Fibroblast of pulmonary artery (primary cell): Measurements from ENCODE around the gene TMEM139.

Experiments
- DNase-seq: peaks from one replicate; pipeline ENCODE4 v3.0.0-alpha.2; 2010; ENCODE audit warnings: low read depth
- H3K4me3 ChIP-seq: replicated peaks from 2 replicates; pipeline ENCODE4 v1.5.1; 2011; ENCODE audit warnings: low read depth, mild to moderate bottlenecking, control low read depth, low read length, moderate library complexity
- TF ChIP-seq, protein P1 (sequence below): IDR thresholded peaks from 2 replicates; pipeline ENCODE4 v1.5.1; 2011; ENCODE audit warnings: mild to moderate bottlenecking, control low read depth, low read length, inconsistent platforms; ENCODE audit errors: missing control alignments

TMEM139 gene

DNA sequence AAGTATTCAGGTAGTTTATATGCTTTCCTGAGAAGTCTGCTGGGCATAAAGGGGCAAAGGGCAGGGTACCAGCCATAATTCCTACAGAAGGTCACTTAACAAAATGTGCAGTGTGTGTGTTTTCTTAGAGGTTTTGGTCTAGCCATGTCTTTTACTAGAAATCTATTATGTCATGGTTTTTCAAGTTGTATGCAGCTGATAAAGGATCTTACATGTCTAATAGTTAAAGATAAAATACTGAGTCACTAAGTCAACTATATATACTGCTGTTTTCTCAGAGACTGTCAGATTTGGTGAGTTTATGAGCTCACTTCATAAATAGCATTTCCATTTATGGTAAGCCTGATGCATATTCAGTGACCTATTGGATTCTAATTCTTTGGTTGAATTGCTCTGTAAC, 11.1 kb downstream of the TMEM139 start:
- TF ChIP-seq, protein P1, sequence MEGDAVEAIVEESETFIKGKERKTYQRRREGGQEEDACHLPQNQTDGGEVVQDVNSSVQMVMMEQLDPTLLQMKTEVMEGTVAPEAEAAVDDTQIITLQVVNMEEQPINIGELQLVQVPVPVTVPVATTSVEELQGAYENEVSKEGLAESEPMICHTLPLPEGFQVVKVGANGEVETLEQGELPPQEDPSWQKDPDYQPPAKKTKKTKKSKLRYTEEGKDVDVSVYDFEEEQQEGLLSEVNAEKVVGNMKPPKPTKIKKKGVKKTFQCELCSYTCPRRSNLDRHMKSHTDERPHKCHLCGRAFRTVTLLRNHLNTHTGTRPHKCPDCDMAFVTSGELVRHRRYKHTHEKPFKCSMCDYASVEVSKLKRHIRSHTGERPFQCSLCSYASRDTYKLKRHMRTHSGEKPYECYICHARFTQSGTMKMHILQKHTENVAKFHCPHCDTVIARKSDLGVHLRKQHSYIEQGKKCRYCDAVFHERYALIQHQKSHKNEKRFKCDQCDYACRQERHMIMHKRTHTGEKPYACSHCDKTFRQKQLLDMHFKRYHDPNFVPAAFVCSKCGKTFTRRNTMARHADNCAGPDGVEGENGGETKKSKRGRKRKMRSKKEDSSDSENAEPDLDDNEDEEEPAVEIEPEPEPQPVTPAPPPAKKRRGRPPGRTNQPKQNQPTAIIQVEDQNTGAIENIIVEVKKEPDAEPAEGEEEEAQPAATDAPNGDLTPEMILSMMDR, result no peak
- peak; percentile 52 for DNase-seq
- H3K4me3 ChIP-seq, result no peak overlapping the region

DNA sequence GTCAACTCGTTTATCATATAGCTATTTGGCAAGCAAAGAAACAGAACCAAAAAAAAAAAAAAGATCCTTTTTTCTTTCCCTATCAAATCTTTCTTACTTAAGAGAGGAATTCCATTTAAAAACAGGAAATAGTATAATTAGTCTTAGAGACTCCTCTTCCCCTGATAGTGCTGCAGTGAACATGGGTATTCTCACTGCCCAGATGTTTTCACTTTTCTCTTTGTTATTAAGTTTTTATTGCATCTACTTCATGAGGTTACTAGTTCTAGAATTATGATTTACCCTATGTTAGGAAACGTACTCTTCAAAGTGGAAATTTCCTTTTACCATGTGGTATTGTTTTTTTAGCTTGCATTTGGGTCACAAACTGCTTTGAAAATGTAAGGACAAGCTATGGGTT, 11.9 kb downstream of the TMEM139 start:
- no peak overlapping the region for H3K4me3 ChIP-seq
- TF ChIP-seq, protein P1, result no peak
- DNase-seq, result no peak

DNA sequence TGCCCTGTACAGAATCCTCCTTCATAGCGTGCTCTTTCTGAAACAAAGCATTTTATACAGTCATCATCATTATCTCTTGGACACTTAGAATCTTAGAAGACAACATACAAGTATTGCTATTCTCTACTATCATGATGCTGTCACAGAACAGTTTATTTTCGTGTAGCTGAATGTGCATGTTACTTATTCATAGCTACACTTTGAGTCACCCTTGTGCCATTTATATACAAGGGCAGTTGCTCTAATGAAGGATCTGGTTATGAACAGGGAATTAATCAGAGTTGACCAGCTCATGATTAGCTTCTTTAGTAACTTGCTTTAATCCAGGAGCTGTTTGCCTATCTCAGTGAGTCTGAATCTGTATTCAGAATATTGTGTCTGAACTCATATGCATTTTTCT, 14.6 kb downstream of the TMEM139 start:
- DNase-seq, result no peak
- TF ChIP-seq, protein P1, result no peak
- H3K4me3 ChIP-seq, result no peak overlapping the region

DNA sequence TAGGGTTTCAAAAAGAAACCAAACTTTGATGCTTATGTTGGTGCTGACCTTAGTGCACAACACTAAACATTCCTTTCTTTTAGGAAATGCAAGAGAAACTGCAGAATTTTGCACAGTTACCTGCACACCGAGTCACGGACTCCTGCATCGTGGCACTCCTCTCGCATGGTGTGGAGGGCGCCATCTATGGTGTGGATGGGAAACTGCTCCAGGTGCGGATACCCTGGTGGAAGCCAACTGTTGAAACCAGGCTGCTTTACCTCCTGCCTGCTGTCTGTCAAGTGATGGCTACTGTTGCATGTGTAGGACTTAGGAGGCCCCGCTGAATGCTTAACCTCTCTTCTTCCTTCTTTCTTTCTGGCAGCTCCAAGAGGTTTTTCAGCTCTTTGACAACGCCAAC, 15.1 kb downstream of the TMEM139 start:
- no peak overlapping the region for H3K4me3 ChIP-seq
- DNase-seq, result no peak
- TF ChIP-seq, protein P1, result peak; percentile 62

DNA sequence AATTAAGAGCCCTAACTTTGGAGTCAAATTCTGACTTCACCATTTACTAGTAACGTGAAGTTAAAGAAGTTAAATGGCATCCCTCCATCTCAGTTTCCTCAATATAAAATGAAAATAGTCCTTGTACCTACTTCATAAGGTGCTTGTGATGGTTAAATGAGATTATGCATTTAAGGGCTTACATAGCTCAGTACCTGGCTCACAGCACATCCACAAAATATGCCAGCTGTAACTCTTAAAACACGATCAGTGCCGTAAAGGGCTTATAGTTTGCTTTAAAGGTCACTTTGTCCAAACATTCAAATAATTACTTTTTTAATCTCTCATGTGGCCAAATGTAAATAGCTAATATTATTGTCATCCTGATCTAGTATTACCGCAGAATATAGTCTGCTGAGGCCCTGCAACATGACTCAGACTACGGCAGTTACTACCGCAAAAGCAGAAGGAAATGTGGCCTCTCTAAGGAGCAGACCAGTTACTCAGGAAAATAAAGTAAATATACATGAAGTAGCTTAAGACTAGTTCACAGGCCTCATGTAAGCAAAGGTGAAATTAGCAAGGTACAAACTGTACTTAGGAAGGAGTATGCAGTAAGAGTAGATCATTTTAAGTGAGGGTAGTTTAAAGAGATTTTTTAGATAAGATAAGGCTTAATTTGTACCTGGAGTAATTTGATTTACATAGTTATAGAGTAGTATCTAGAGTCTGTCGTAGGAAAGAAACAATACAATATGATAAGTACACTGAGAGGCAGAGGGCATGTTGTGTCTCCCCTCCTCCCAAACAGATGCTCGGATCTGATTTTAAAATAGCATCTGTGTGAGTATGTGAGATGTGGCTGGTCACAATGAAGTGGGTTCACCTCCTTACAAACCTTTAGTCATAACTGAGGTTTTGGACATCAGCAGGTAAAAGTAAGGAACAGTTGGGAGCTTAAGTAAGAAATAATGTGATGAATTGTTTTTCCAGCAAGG, 16.5 kb downstream of the TMEM139 start:
- H3K4me3 ChIP-seq, result no peak overlapping the region
- no peak for DNase-seq
- TF ChIP-seq, protein P1, result no peak

DNA sequence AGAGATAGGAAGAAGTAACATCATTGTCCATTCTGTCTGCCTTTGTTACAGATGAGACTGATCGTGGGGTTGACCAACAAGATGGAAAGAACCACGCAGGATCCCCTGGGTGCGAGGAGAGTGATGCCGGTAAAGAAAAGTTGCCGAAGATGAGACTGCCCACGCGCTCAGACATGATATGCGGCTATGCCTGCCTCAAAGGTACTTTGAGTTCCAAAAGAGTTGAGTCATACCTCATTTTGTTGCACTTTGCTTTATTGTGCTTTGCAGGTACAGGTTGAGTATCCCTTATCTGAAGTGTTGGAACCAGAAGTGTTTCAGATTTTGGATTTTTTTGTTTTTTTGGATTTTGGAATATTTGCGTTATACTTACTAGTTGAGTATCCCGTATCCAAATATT, 19.0 kb downstream of the TMEM139 start:
- no peak overlapping the region for H3K4me3 ChIP-seq
- DNase-seq, result no peak
- TF ChIP-seq, protein P1, result no peak
